ENCODE data around the gene CHST9. TPM values are rescaled to one million over a fixed set of nuclear protein-coding genes. Genes with fewer than 3 reads are reported as not detected.

The CHST9 gene
- polyA plus RNA-seq, 1 donor (not counting 4 experiments of a cell fraction or from before 2014, with no cell fraction given) = 0.07 TPM

GRCh38 chr18:26902291-26902690 lies 282.8 kb downstream of the CHST9 start:
- no peak overlapping the region for H3K4me3 ChIP-seq (ENCODE audit: control insufficient read depth in 2 of 3, extremely low read depth in 1 of 3, insufficient read depth in 2 of 3, low read depth in 1 of 3, low read length in 3 of 3)
- no peaks in the 10 kb centered on the region for H3K36me3 ChIP-seq (ENCODE audit: control insufficient read depth in 2 of 2, extremely low read depth in 1 of 2, insufficient read depth in 2 of 2, low read length in 2 of 2)
- no peaks in the 10 kb centered on the region for H3K27me3 ChIP-seq (ENCODE audit: control insufficient read depth, extremely low read depth, insufficient read depth, low read length)
- TF ChIP-seq CTCF (optimal IDR thresholded peaks at IDR 0.05 in 1 of 3, IDR thresholded peaks at IDR 0.05 in 1 of 3, conservative IDR thresholded peaks at IDR 0.05 in 1 of 3; ENCODE audit: extremely low read depth in 1 of 3, insufficient read depth in 2 of 3, low read length in 3 of 3) (no peak), EZH2 (IDR thresholded peaks at IDR 0.05; ENCODE audit: low read length) (no peak)
- H4K20me1 ChIP-seq (ENCODE audit: control insufficient read depth, extremely low read depth, insufficient read depth, low read length) = no peaks in the 10 kb centered on the region
- no peak overlapping the region for H3K9ac ChIP-seq (ENCODE audit: control insufficient read depth, extremely low read depth, insufficient read depth, low read length)
- dilution Hi-C loops (cut with MboI; ENCODE audit: extremely low pct_ligation_motif_present, low sequenced_read_pairs) = no loop called here
- no peaks in the 10 kb centered on the region for H3K9me3 ChIP-seq (ENCODE audit: control insufficient read depth, low read depth, low read length)
- H3K4me2 ChIP-seq (ENCODE audit: control insufficient read depth, extremely low read depth, insufficient read depth, low read depth, low read length) = no peak overlapping the region
- H3K27ac ChIP-seq (ENCODE audit: control insufficient read depth, insufficient read depth, low read length) = no peak overlapping the region
- no peak for DNase-seq (ENCODE audit: low read depth, low spot score)
- no peaks in the 10 kb centered on the region for H3K9me1 ChIP-seq (ENCODE audit: control insufficient read depth, extremely low read depth, insufficient read depth, low read length)
- H3K79me2 ChIP-seq (ENCODE audit: control insufficient read depth, insufficient read depth, low read length) = no peaks in the 10 kb centered on the region
- no peak overlapping the region for H2AFZ ChIP-seq (ENCODE audit: control insufficient read depth, low read length)
- H3K4me1 ChIP-seq (ENCODE audit: control insufficient read depth, extremely low read depth, insufficient read depth, low read length) = no peaks in the 10 kb centered on the region
- FAIRE-seq = no peak

DNA sequence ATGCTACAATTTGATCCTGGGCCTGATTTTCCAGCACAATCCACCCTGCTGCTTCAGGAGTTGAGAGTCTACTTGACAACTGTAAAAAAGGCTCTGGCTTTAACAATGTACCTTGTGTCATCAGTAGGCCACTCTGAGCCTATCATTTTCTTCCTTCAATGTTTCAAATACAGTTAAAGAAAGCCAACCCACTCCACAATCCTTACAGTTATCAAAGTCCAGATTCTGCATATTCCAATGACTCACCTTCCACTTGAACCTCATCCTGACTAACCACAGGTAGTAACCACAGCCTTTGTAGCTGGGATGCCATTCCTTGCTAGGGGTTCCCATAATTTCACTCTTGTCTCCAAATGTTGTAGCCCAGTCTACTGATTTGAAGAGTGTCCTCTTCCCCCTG lies 284.1 kb downstream of the CHST9 start:
- Histone ChIP-seq H3K9ac (ENCODE audit: control insufficient read depth, extremely low read depth, insufficient read depth, low read length) (no peak overlapping the region), H4K20me1 (ENCODE audit: control insufficient read depth, extremely low read depth, insufficient read depth, low read length) (no peaks in the 10 kb centered on the region), H3K27me3 (ENCODE audit: control insufficient read depth, extremely low read depth, insufficient read depth, low read length) (no peaks in the 10 kb centered on the region), H3K4me2 (ENCODE audit: control insufficient read depth, extremely low read depth, insufficient read depth, low read depth, low read length) (no peak overlapping the region), H3K79me2 (ENCODE audit: control insufficient read depth, insufficient read depth, low read length) (no peaks in the 10 kb centered on the region), H3K9me3 (ENCODE audit: control insufficient read depth, low read depth, low read length) (no peaks in the 10 kb centered on the region), H2AFZ (ENCODE audit: control insufficient read depth, low read length) (no peak overlapping the region), H3K36me3 (ENCODE audit: control insufficient read depth in 2 of 2, extremely low read depth in 1 of 2, insufficient read depth in 2 of 2, low read length in 2 of 2) (no peaks in the 10 kb centered on the region), H3K4me1 (ENCODE audit: control insufficient read depth, extremely low read depth, insufficient read depth, low read length) (no peaks in the 10 kb centered on the region), H3K4me3 (ENCODE audit: control insufficient read depth in 2 of 3, extremely low read depth in 1 of 3, insufficient read depth in 2 of 3, low read depth in 1 of 3, low read length in 3 of 3) (no peak overlapping the region), H3K27ac (ENCODE audit: control insufficient read depth, insufficient read depth, low read length) (no peak overlapping the region), H3K9me1 (ENCODE audit: control insufficient read depth, extremely low read depth, insufficient read depth, low read length) (no peaks in the 10 kb centered on the region)
- no peak for TF ChIP-seq EZH2 (IDR thresholded peaks at IDR 0.05; ENCODE audit: low read length)
- TF ChIP-seq CTCF (optimal IDR thresholded peaks at IDR 0.05 in 1 of 3, IDR thresholded peaks at IDR 0.05 in 1 of 3, conservative IDR thresholded peaks at IDR 0.05 in 1 of 3; ENCODE audit: extremely low read depth in 1 of 3, insufficient read depth in 2 of 3, low read length in 3 of 3) = no peak
- FAIRE-seq = no peak
- no peak for DNase-seq (ENCODE audit: low read depth, low spot score)
- dilution Hi-C loops (cut with MboI; ENCODE audit: extremely low pct_ligation_motif_present, low sequenced_read_pairs) = no loop called here

All from keratinocyte (primary cell).